Measurements from ENCODE around the gene ACTRT2. TPM values are rescaled to one million over a fixed set of nuclear protein-coding genes. Genes with fewer than 3 reads are reported as not detected.

The ACTRT2 gene
- total RNA-seq, 1 experiment from 2014 or later: not detected

DNA sequence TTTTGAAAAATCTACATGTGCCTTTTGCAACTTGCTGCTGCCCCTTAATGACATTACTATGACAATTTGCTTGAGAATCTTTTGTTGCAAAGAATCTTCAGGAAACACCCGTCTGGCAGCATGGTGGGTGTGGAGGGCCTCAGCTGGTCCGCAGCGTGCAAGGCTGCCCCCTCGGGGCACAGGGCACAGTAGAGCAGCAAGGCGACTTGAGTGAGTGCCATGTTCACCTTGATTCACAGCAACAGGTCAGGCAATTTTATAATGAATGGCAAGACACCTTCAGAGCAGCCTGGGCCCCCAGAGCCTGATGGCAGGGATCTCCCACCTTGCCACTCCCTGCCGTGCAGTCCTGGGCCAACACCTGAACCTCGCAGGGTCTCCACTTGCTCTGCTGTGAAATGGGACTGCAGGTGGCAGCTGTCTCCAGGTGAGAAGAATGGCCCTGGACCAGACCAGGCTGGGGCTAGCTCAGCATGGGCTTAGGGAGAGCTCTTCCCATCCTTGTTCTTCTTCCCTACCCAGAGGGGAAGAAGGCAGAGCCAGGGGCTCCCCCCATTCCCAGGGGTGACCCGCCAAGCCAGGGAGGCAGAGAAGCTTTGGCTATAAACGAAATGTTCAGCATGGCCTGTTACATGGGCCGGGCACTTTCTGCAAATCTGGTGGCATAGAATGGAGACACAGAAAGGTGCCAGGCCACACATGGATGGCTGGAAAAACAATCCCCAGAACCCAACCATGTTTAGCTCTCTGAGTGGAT is 34.5 kb upstream of the ACTRT2 start:
- TF ChIP-seq, protein P1, sequence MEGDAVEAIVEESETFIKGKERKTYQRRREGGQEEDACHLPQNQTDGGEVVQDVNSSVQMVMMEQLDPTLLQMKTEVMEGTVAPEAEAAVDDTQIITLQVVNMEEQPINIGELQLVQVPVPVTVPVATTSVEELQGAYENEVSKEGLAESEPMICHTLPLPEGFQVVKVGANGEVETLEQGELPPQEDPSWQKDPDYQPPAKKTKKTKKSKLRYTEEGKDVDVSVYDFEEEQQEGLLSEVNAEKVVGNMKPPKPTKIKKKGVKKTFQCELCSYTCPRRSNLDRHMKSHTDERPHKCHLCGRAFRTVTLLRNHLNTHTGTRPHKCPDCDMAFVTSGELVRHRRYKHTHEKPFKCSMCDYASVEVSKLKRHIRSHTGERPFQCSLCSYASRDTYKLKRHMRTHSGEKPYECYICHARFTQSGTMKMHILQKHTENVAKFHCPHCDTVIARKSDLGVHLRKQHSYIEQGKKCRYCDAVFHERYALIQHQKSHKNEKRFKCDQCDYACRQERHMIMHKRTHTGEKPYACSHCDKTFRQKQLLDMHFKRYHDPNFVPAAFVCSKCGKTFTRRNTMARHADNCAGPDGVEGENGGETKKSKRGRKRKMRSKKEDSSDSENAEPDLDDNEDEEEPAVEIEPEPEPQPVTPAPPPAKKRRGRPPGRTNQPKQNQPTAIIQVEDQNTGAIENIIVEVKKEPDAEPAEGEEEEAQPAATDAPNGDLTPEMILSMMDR (conservative IDR thresholded peaks at IDR 0.05; ENCODE audit: low read depth, low read length): no peak
- TF ChIP-seq EZH2 (IDR thresholded peaks at IDR 0.05; ENCODE audit: borderline replicate concordance, low read depth, low read length, poor library complexity, severe bottlenecking): no peak
- BruUV-seq (replicated peaks): no TSS peak
- Histone ChIP-seq H3K27me3 (replicated peaks; ENCODE audit: insufficient read depth, low read depth, low read length, poor library complexity) (no peaks in the 10 kb centered on the region), H3K27ac (ENCODE audit: low read depth, low read length, poor library complexity, severe bottlenecking) (no peak overlapping the region), H3K4me1 (ENCODE audit: insufficient read depth, low read length, poor library complexity, severe bottlenecking) (no peaks in the 10 kb centered on the region), H3K4me3 (ENCODE audit: low read depth, low read length, poor library complexity, severe bottlenecking) (no peak overlapping the region), H3K9me3 (ENCODE audit: low read depth, low read length, poor library complexity, severe bottlenecking) (no peaks in the 10 kb centered on the region), H3K36me3 (ENCODE audit: insufficient read depth, low read length, poor library complexity, severe bottlenecking) (no peaks in the 10 kb centered on the region)
- no peak for DNase-seq (ENCODE audit: low spot score)
- ChIA-PET CTCF (no interaction called here), POLR2A (ENCODE audit: low non-redundant PET) (no interaction called here)
- intact Hi-C loops (cut with micrococcal nuclease; ENCODE audit: unreplicated experiment): no loop called here

DNA sequence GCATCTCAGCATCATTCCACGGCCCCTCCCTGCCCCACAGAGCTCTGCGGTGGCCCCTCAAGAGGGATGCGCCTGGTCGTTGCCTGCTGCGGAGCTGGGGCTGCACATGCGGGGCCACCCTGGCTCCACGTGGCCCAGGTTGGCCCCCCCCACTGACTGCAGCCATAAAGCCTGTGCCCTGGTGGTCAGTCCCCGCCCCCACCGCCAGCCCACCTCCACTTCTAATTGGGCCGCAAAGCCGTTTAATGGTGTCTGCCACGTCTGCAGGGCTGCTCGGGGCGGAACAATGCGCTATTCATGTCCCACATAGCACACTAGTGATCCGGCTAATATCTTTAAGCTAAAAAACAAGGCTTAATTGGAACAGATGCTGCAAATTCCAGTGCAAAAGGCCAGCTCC is 33.5 kb upstream of the ACTRT2 start:
- no peak for TF ChIP-seq EZH2 (IDR thresholded peaks at IDR 0.05; ENCODE audit: borderline replicate concordance, low read depth, low read length, poor library complexity, severe bottlenecking)
- TF ChIP-seq, protein P1 (conservative IDR thresholded peaks at IDR 0.05; ENCODE audit: low read depth, low read length): no peak
- Histone ChIP-seq H3K4me1 (ENCODE audit: insufficient read depth, low read length, poor library complexity, severe bottlenecking) (no peaks in the 10 kb centered on the region), H3K36me3 (ENCODE audit: insufficient read depth, low read length, poor library complexity, severe bottlenecking) (no peaks in the 10 kb centered on the region), H3K9me3 (ENCODE audit: low read depth, low read length, poor library complexity, severe bottlenecking) (no peaks in the 10 kb centered on the region), H3K4me3 (ENCODE audit: low read depth, low read length, poor library complexity, severe bottlenecking) (no peak overlapping the region), H3K27me3 (replicated peaks; ENCODE audit: insufficient read depth, low read depth, low read length, poor library complexity) (no peaks in the 10 kb centered on the region), H3K27ac (ENCODE audit: low read depth, low read length, poor library complexity, severe bottlenecking) (no peak overlapping the region)
- DNase-seq (ENCODE audit: low spot score): no peak
- ChIA-PET CTCF (no interaction called here), POLR2A (ENCODE audit: low non-redundant PET) (no interaction called here)
- intact Hi-C loops (cut with micrococcal nuclease; ENCODE audit: unreplicated experiment): no loop called here
- BruUV-seq (replicated peaks): no TSS peak

DNA sequence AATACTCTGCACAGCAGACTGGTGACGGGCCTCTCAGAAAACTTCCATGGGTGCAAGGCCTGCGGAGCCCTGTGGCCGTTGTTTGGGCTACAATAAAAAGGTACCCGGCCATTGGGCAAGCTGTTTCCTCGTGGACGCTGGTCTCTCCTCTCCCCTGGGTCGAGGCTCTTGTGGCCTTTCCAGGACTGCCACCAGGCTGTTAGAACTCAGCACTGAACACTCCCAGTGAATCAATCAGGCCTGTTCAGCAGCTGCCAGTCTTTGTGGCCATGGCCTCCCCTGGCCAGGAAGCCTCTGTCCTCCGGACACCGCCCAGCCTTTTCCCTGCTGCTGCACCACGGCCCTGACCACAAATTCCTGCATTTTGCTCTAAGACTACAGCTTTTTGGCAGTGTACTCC is 33.0 kb upstream of the ACTRT2 start:
- H3K27ac ChIP-seq (ENCODE audit: low read depth, low read length, poor library complexity, severe bottlenecking): no peak overlapping the region
- no peak overlapping the region for H3K4me3 ChIP-seq (ENCODE audit: low read depth, low read length, poor library complexity, severe bottlenecking)
- BruUV-seq (replicated peaks): no TSS peak
- POLR2A ChIA-PET (ENCODE audit: low non-redundant PET): no interaction called here
- no peak for DNase-seq (ENCODE audit: low spot score)
- no peaks in the 10 kb centered on the region for H3K27me3 ChIP-seq (replicated peaks; ENCODE audit: insufficient read depth, low read depth, low read length, poor library complexity)
- no peaks in the 10 kb centered on the region for H3K4me1 ChIP-seq (ENCODE audit: insufficient read depth, low read length, poor library complexity, severe bottlenecking)
- intact Hi-C loops (cut with micrococcal nuclease; ENCODE audit: unreplicated experiment): no loop called here
- CTCF ChIA-PET: no interaction called here
- H3K9me3 ChIP-seq (ENCODE audit: low read depth, low read length, poor library complexity, severe bottlenecking): no peaks in the 10 kb centered on the region
- TF ChIP-seq, protein P1 (conservative IDR thresholded peaks at IDR 0.05; ENCODE audit: low read depth, low read length): no peak
- no peak for TF ChIP-seq EZH2 (IDR thresholded peaks at IDR 0.05; ENCODE audit: borderline replicate concordance, low read depth, low read length, poor library complexity, severe bottlenecking)
- H3K36me3 ChIP-seq (ENCODE audit: insufficient read depth, low read length, poor library complexity, severe bottlenecking): no peaks in the 10 kb centered on the region
